Uterus (tissue), 2 donors: Measurements from ENCODE around the gene PPP4C.

ENCODE experiments used
- POLR2A ChIP-seq, 2 donors: fragments of 450-650 bp; IDR thresholded peaks; one replicate each; pipeline ENCODE4 v1.6.1; 2016; ENCODE audit warnings: antibody characterized with exemption in 2 of 2, mild to moderate bottlenecking in 1 of 2, moderate library complexity in 1 of 2
- TF ChIP-seq, protein P1 (sequence below), 4 experiments: fragments of 200-600 bp in 2 of 4; fragments of 450-650 bp in 2 of 4; sonication (generic) in 2 of 4; IDR thresholded peaks; one replicate each; pipeline ENCODE4 v1.5.1; 2016 to 2019; ENCODE audit warnings: antibody characterized with exemption in 4 of 4, mild to moderate bottlenecking in 2 of 4, moderate library complexity in 1 of 4

DNA sequence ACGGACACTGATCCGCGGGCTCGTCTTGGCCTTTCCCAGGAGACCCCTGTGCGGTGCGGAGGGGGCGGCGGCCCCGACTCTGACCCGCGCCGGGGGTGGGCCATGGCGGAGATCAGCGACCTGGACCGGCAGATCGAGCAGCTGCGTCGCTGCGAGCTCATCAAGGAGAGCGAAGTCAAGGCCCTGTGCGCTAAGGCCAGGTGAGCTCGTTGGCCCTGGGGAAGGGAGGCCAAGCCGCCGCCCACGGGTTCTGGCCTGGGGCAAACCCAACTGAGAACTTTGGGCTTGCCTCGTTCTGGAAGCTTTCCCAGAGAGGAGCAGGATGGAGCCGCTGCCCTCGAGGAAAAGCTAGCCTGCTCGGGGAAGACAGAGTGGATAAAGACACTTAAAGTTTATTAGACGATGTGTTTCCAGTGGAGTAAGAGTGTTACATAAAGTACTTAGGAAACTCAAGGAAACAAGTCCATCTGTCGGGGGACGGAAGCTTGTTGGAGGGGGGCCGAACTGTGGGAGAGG lies 540 bp downstream of the PPP4C start:
- TF ChIP-seq, protein P1, sequence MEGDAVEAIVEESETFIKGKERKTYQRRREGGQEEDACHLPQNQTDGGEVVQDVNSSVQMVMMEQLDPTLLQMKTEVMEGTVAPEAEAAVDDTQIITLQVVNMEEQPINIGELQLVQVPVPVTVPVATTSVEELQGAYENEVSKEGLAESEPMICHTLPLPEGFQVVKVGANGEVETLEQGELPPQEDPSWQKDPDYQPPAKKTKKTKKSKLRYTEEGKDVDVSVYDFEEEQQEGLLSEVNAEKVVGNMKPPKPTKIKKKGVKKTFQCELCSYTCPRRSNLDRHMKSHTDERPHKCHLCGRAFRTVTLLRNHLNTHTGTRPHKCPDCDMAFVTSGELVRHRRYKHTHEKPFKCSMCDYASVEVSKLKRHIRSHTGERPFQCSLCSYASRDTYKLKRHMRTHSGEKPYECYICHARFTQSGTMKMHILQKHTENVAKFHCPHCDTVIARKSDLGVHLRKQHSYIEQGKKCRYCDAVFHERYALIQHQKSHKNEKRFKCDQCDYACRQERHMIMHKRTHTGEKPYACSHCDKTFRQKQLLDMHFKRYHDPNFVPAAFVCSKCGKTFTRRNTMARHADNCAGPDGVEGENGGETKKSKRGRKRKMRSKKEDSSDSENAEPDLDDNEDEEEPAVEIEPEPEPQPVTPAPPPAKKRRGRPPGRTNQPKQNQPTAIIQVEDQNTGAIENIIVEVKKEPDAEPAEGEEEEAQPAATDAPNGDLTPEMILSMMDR (IDR thresholded peaks at IDR 0.05), result no peak
- no peak for TF ChIP-seq POLR2A (IDR thresholded peaks at IDR 0.05)
